Skeletal muscle cell (primary cell): Measurements from ENCODE around the gene SAMD4B.

Experiments used
- DNase-seq: peaks from one replicate; pipeline ENCODE4 v3.0.0-alpha.2; 2010; ENCODE audit warnings: low read depth
- H3K4me3 ChIP-seq: 2 replicates; pipeline ENCODE4 v1.5.1; 2011; ENCODE audit warnings: low read depth, mild to moderate bottlenecking, control low read depth, low read length, moderate library complexity

Gene SAMD4B

DNA sequence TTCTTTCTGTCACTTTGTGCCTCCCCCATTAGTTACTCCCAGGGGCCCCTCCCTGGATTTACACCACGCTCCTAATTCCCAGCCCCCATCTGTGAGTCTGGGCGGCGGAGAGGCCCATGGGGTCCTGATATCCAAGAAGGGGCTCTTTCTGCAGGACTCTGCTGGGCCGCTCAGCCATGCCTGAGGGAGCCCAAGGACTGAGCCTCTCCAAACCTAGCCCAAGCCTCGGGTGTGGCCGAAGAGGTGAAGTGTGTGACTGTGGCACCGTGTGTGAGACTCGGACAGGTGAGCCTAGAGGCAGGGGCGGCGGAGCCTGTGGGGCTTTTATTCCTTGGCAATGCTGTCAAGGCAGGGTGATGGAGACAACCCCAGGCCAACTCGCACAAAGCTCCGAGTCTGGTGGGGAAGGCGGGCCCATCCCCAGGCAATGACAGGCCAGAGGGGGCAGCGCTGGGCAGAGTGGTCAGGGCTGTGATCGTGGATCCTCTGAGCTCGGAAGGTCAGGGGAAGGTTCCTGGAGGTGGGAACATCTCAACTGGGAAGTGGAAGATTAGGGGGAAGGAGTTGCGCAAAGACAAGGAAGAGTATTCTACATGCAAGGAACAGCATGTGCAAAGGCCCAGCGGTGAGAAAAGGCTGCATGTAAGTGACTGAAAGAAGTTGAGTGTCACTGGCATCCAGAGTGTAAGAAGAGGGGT, 71.8 kb downstream of the SAMD4B start:
- no peak for DNase-seq
- peak overlapping the region; percentile 78 for H3K4me3 ChIP-seq

DNA sequence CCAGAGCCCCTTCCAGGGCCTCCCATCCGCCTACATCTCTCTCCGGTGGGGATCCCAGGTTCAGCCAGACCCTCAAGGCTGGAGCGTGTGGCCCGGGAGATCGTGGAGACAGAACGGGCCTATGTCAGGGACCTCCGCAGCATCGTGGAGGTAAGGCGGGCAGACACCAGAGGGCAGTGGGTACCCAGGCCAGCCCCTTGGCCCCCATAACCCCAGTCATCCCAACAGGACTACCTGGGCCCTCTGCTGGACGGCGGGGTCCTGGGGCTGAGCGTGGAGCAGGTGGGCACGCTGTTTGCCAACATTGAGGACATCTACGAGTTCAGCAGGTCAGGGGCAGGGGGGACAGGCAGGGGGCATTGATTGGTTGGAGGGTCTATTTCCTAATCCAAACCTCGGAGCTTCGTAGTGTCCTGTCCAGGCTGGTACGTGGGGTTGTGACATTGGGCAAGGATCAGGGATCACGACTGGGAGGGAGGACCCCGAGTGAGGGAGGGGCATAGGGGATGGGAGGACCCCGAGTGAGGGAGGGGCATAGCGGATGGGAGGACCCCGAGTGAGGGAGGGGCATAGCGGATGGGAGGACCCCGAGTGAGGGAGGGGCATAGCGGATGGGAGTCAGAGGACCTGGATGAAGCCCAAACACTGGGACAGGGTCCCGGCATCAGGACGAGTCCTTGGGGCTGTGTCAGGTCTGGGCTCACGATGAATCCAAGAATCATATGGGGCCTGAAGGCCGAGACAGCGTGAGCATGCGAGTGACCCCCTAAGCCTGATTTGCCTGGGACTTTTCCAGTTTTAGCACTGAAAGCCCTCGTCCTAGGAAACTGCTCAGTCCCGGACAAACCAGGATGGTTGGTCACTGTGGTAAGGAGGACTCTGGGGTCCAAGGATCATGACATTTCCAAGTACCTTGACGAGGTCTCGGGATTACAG, 73.2 kb downstream of the SAMD4B start:
- no peak for DNase-seq
- peak overlapping the region; percentile 78 for H3K4me3 ChIP-seq

DNA sequence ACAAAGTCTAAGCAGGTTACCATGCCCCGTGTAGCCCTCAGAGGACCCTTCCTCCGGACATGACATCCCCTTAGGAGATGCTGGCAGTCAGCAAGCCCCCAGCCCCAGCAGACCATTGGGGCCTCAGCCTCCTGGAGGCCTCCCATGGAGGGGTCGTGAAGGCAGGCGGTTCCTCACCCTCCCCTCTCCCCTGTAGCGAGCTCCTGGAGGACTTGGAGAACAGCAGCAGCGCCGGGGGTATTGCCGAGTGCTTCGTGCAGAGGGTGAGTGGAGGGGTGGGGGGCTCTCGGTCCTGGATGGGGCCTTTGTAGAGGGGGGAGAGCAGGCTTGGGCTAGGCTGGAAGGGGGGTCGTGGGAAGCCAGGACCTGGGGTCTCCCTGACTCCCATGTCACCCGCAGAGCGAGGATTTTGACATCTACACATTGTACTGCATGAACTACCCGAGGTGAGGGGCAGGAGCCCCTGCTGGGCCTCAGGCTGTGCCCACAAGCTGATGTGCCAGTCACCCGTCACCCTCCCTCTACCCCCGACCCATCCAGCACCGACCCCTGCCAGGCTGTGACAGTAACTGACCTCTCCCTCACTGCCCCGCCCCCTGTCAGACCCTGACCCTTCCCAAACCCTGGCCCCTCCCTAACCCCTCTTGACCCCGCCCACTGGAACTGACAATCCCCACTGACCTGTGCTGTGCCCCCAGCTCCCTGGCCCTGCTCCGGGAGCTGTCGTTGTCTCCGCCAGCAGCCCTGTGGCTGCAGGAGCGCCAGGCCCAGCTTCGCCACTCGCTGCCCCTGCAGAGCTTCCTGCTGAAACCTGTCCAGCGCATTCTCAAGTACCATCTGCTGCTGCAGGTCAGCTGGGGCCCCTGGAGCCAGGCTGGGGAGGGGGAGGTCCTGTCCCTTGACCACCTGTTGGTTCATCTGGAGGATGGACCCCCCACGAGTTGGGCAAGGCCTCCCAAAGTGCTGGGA, 74.2 kb downstream of the SAMD4B start:
- no peak overlapping the region for H3K4me3 ChIP-seq
- no peak for DNase-seq

DNA sequence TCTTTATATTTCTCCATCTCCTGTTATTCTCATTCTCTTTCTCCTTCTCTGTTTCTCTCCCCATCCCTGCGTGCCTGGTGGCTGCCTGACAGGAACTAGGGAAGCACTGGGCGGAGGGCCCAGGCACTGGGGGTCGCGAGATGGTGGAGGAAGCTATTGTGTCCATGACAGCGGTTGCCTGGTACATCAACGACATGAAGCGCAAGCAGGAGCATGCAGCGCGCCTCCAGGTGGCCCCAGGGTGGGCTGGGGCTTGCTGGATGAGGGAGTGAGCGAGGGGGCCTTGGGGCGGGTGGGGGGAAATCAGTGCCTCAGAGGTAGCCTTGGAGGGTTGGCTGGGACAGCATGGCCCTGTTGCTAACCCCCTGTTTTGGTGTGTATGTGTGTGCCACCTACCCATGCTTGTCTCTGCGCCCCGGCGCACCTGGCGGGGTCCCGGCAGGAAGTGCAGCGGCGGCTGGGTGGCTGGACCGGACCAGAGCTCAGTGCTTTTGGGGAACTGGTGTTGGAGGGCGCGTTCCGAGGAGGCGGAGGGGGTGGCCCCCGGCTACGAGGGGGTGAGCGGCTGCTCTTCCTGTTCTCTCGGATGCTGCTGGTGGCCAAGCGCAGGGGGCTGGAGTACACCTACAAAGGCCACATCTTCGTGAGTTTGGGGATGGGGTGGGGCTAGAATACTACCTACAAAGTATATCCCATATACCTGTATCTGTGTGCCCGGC, 75.4 kb downstream of the SAMD4B start:
- DNase-seq: no peak
- H3K4me3 ChIP-seq: no peak overlapping the region

DNA sequence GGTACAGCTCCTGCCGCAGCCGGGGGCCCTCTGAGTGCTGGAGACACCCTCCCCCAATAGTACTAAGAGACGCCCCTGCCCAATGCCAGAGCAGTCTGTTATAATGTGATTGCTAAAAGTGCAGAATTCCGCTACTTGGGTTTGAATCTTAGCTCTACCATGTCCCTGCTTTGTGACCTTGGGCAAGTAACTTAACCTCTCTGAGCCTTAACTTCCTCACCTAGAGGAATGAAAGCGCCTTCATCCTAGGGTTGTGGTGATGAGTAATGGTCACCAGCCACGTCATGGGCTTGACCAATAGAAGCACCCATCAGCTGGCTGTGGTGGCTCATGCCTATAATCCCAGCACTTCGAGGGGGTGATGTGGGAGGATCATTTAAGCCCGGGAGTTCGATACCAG, 76.8 kb downstream of the SAMD4B start:
- no peak overlapping the region for H3K4me3 ChIP-seq
- DNase-seq: no peak

DNA sequence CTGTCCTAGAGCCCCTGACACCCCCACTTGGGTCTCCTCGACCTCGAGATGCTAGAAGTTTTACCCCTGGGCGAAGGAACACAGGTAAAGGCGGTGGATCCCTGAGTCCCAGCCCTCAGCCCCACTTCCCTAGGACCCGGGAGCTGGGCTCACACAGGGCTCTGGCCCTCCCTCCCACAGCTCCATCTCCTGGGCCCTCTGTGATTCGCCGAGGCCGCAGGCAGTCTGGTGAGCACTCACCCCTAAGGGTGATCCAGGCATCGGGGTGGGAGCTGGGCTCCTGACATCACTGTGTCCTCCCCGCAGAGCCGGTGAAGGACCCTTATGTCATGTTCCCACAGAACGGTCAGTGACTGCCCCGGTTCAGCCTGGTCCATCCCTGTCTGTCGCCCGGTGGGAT, 78.5 kb downstream of the SAMD4B start:
- DNase-seq: no peak
- no peak overlapping the region for H3K4me3 ChIP-seq

DNA sequence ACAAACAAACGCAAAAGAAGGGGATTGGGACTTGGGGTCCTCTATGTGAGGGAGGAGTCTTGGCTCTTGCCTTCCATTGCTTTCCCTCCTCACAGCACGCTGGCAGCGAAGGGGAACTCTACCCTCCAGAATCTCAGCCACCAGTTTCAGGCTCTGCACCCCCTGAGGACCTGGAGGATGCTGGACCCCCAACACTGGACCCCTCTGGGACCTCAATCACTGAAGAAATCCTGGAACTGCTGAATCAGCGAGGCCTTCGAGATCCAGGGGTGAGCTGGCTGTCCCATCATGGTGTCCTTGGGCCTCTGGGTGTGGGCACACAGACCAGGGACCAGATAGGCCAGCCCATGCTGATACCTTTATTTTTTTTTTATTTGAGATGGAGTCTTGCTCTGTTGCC, 79.8 kb downstream of the SAMD4B start:
- DNase-seq: no peak
- H3K4me3 ChIP-seq: no peak overlapping the region

DNA sequence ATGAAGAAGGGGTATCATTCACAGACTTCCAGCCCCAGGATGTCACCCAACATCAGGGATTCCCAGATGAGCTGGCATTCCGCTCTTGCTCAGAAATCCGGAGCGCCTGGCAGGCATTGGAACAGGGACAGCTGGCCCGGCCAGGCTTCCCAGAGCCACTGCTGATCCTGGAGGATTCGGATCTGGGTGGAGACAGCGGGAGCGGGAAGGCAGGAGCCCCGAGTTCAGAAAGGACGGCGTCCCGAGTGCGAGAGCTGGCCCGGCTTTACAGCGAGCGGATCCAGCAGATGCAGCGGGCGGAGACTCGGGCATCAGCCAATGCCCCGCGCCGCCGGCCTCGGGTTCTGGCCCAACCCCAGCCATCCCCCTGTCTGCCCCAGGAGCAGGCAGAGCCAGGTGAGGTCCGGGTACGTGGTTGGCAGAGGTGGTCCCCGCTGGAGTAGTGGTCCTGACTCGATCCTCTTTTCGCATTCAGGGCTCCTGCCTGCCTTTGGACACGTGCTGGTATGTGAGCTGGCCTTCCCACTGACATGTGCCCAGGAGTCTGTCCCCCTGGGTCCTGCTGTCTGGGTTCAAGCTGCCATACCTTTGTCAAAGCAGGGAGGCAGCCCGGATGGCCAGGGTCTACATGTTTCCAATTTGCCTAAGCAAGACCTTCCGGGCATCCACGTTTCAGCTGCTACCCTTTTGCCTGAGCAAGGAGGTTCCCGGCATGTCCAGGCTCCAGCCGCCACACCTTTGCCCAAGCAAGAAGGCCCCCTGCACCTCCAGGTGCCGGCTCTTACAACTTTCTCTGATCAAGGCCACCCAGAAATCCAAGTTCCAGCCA, 81.3 kb downstream of the SAMD4B start:
- H3K4me3 ChIP-seq: no peak overlapping the region
- no peak for DNase-seq

DNA sequence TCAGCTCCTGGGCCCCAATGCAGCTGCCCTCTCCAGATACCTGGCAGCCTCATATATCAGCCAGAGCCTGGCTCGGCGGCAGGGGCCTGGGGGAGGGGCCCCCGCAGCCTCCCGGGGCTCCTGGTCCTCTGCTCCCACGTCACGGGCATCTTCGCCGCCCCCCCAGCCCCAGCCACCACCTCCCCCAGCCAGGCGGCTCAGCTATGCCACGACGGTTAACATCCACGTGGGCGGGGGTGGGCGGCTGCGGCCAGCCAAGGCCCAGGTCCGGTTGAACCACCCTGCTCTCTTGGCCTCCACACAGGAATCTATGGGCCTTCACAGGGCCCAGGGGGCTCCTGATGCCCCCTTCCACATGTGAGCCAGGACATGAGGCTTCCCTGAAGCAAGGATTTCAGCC, 82.7 kb downstream of the SAMD4B start:
- H3K4me3 ChIP-seq: no peak overlapping the region
- DNase-seq: no peak

DNA sequence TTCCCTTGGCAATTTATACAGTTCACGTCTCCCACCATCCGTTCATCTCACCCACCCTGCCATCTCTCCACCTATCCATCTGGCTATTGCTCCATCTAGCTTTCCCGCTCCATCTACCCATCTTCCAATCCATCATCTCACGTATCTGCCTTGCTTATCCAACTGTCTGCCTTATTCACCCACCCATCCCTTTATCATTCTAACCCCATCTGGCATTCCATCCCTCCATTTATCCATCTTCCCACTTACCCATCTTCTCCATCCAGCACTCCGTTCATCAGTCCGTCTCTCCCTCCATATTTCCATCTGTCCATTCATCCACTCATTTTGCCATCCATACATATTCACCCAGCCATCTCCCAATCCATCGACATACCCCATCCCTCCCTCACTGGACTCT, 83.5 kb downstream of the SAMD4B start:
- DNase-seq: no peak
- no peak overlapping the region for H3K4me3 ChIP-seq

DNA sequence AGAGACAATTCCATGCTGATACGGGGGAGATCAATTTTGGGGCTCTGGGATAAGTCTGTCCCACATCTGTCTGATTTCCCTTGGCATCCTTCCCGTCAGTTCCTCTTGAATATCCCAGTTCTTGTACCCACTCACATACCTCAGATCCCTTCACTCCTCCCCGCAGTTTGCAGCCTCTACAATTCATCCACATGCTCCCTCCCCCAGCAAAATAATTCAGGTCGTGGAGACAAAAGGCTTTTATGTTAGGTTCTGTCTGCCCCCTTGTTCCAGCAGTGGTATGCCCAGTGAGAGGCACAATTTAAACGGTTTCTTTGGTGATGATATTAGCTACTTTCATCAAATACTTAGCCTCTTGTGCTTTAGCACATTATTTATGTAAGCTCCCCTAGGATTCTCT, 83.9 kb downstream of the SAMD4B start:
- no peak for DNase-seq
- no peak overlapping the region for H3K4me3 ChIP-seq

DNA sequence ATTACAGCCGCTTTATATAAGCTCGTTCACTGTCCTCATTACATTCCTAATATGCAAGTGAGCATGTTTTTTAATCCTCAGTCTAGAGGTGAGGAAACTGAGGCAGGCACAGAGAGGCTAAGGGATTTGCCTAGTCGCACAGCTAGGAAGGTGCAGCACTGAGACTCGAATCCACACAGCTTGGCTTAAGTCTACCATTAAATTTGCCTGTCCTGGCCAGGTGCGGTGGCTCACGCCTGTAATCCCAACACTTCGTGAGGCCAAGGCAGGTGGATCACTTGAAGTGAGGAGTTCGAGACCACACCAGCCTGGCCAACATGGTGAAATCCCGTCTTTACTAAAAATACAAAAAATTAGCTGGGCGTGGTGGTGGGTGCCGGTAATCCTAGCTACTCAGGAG, 85.5 kb downstream of the SAMD4B start:
- DNase-seq: no peak
- H3K4me3 ChIP-seq: no peak overlapping the region

DNA sequence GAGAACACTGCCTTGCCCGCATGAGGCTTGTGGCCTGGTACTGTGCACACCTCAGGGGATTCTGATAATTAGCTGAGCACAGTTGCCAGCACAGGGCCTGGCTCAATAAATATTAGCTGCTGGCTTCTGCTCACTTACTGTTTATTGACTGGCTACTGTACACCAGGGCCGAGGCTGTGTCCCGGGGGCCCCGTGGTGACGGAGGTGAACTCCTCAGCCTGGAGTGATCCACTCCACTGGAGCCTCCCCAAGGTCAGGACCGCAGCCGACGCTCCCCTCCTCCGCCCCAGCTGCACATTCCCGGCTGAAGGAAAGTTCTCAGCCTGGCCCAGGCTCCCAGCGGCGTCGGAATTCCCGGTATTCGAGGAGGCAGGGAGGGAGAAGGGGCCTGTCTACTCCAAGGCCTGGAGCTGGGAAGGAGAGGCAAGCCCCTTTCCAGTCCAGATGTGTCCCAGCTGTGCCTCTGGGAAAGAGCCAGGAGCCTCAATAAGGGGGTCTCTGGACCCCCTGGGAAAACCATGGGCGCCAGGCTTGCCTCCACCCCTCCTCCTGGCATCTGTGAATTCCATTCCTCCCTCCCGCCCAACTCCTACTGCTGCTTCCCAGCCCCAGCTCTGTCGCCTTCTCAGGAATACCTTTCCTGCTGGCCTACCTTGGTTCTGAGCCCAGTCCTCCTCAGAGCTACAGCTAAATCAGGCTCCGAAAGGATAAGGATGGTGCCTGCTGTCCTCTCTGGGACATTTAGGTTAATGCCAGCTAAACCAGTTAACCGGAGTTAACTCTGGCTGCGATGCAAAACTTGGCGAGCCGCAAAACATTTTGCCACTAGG, 86.3 kb downstream of the SAMD4B start:
- peak; percentile 84 for DNase-seq
- no peak overlapping the region for H3K4me3 ChIP-seq

DNA sequence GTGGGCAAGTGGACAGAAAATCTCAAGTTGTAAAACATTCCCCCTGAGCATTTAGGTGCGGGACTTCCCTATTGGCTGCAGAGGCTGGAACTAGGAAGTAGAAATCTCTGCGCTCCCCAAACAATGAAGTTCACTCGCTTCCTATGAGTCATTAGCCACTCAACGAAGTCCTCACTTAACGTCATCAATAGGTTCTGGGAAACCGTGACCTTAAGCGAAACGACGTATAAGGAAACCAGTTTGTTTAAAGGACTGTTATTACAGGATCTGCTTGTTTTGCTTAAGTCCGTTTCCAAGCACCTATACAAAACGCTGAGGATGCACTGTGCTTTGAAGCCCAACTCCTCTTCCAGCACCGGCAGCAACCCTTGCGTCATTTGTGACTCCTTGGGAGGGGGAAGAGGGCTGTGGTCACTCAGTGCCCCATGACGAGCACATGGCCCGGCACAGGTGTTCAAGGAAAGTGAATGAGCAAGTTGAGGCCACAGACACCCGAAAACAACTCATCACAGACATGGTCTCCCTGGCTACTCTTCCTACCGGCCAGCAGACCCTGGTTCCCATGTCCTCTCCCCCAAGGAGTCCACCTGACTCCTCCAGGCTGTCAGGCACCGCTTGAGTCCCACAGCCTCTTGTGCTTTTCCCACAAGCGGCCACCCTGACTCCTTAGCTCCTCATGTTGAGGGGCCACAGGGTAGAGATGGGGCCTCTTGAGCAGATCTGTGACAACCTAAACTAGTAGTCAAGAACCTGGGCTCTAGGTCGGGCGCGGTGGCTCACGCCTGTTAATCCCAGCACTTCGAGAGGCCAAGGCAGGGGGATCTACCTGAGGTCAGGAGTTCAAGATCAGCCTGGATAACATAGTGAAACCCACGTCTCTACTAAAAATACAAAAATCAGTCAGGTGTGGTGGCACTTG, 88.7 kb downstream of the SAMD4B start:
- peak; percentile 96 for DNase-seq
- H3K4me3 ChIP-seq: no peak overlapping the region

DNA sequence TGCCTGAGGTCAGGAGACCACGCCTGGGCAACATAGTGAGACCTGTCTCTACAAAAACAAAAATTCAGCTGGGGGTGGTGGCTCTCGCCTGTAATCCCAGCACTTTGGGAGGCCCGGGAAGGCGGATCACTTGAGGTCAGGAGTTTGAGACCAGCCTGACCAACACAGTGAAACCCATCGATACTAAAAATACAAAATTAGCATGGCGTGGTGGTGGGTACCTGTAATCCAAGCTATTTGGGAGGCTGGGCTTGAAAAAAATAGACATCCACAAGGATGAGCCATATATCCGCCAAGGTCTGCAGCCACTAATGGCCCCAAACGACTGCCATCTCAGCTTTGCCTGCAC, 90.4 kb downstream of the SAMD4B start:
- H3K4me3 ChIP-seq: no peak overlapping the region
- DNase-seq: no peak

DNA sequence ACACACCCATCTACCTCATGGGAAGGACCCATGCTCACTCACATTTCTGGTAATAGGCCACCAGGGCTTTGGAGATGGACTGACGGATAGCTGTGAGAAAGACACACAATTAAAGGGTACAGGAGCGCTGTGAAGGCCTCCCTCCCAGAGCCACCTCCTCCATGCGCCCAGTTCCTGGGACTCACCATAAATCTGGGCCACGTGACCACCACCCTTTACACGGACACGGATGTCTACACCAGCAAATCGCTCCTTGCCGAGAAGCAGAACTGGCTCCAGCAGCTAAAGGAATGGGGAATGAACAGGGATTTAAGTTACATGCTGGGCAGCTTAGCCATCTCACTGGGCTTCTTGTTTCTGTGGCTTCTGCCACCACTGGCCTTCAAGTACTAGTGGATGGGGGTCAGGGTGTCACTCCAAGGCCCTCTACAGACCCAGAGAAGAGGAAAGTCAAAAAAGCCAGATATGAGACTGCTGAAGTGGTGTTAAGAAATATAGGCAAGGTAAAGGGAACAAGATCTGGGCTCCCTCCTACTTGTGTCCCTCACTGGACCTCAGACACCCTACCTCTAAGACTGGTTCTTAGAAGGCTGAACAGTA, 91.4 kb downstream of the SAMD4B start:
- H3K4me3 ChIP-seq: no peak overlapping the region
- DNase-seq: no peak
